ENCODE results near the gene ITFG1.
"Not testable (repeated sequence)": the region's sequence is repeated elsewhere in the genome, so short reads cannot be mapped to it uniquely, and the experiment has no call there.

ITFG1 gene

GRCh38 chr16:47473004-47473403 is 12.1 kb upstream of the ITFG1 start:
- not testable (repeated sequence) for H3K4me3 ChIP-seq (ENCODE audit: extremely low read depth, insufficient read depth, low read length, poor library complexity, severe bottlenecking); H3K4me1 ChIP-seq (ENCODE audit: control insufficient read depth, insufficient read depth, low read length, poor library complexity, severe bottlenecking); H3K36me3 ChIP-seq (ENCODE audit: control insufficient read depth, insufficient read depth, low read length); H3K27ac ChIP-seq (ENCODE audit: low read depth, low read length, severe bottlenecking); H3K9me3 ChIP-seq (ENCODE audit: control insufficient read depth, low read length)
- no CpG with 5 or more reads among the region's 2 CpGs for WGBS, 2 experiments (ENCODE audit: insufficient coverage in 2 of 2)

GRCh38 chr16:47470810-47471209 is 9.9 kb upstream of the ITFG1 start:
- H3K4me1 ChIP-seq (ENCODE audit: control insufficient read depth, insufficient read depth, low read length, poor library complexity, severe bottlenecking): peaks cover 10% of the 10 kb centered on the region
- no peaks in the 10 kb centered on the region for H3K9me3 ChIP-seq (ENCODE audit: control insufficient read depth, low read length)
- no peak overlapping the region for H3K4me3 ChIP-seq (ENCODE audit: extremely low read depth, insufficient read depth, low read length, poor library complexity, severe bottlenecking)
- no CpG with 5 or more reads among the region's 1 CpG for WGBS, 2 experiments (ENCODE audit: insufficient coverage in 2 of 2)
- H3K36me3 ChIP-seq (ENCODE audit: control insufficient read depth, insufficient read depth, low read length): no peaks in the 10 kb centered on the region
- H3K27ac ChIP-seq (ENCODE audit: low read depth, low read length, severe bottlenecking): no peak overlapping the region

GRCh38 chr16:47470211-47470610 is 9.3 kb upstream of the ITFG1 start:
- 72% methylated on average over 2 of the region's 7 CpGs; no CpG with 5 or more reads in 1 of the 2 experiments for WGBS, 2 experiments (ENCODE audit: insufficient coverage in 2 of 2)
- no peak overlapping the region for H3K27ac ChIP-seq (ENCODE audit: low read depth, low read length, severe bottlenecking)
- H3K4me1 ChIP-seq (ENCODE audit: control insufficient read depth, insufficient read depth, low read length, poor library complexity, severe bottlenecking): peaks cover 10% of the 10 kb centered on the region
- no peaks in the 10 kb centered on the region for H3K9me3 ChIP-seq (ENCODE audit: control insufficient read depth, low read length)
- H3K36me3 ChIP-seq (ENCODE audit: control insufficient read depth, insufficient read depth, low read length): no peaks in the 10 kb centered on the region
- no peak overlapping the region for H3K4me3 ChIP-seq (ENCODE audit: extremely low read depth, insufficient read depth, low read length, poor library complexity, severe bottlenecking)

- Histone ChIP-seq H3K36me3 (ENCODE audit: control insufficient read depth, insufficient read depth, low read length) (peaks cover 6% of the 10 kb centered on the region), H3K9me3 (ENCODE audit: control insufficient read depth, low read length) (no peaks in the 10 kb centered on the region), H3K27ac (ENCODE audit: low read depth, low read length, severe bottlenecking) (no peak overlapping the region), H3K4me1 (ENCODE audit: control insufficient read depth, insufficient read depth, low read length, poor library complexity, severe bottlenecking) (peaks cover 10% of the 10 kb centered on the region), H3K4me3 (ENCODE audit: extremely low read depth, insufficient read depth, low read length, poor library complexity, severe bottlenecking) (no peak overlapping the region)
- no CpG with 5 or more reads among the region's 1 CpG for WGBS, 2 experiments (ENCODE audit: insufficient coverage in 2 of 2)
These were observed 8.4 kb upstream of the ITFG1 start for GRCh38 chr16:47469227-47469626.

- WGBS, 2 experiments (ENCODE audit: insufficient coverage in 2 of 2): 43 to 92% methylated on average over 1 to 3 of the region's 7 CpGs
- Histone ChIP-seq H3K27ac (ENCODE audit: low read depth, low read length, severe bottlenecking) (peak overlapping the region; percentile 80), H3K4me1 (ENCODE audit: control insufficient read depth, insufficient read depth, low read length, poor library complexity, severe bottlenecking) (peaks cover 10% of the 10 kb centered on the region)
- not testable (repeated sequence) for H3K4me3 ChIP-seq (ENCODE audit: extremely low read depth, insufficient read depth, low read length, poor library complexity, severe bottlenecking); H3K9me3 ChIP-seq (ENCODE audit: control insufficient read depth, low read length); H3K36me3 ChIP-seq (ENCODE audit: control insufficient read depth, insufficient read depth, low read length)
These were observed 7.3 kb upstream of the ITFG1 start for GRCh38 chr16:47468070-47468689.

GRCh38 chr16:47467501-47467900 is 6.6 kb upstream of the ITFG1 start:
- no CpG with 5 or more reads among the region's 2 CpGs for WGBS, 2 experiments (ENCODE audit: insufficient coverage in 2 of 2)
- Histone ChIP-seq H3K36me3 (ENCODE audit: control insufficient read depth, insufficient read depth, low read length) (peaks cover 7% of the 10 kb centered on the region), H3K4me1 (ENCODE audit: control insufficient read depth, insufficient read depth, low read length, poor library complexity, severe bottlenecking) (peaks cover 10% of the 10 kb centered on the region), H3K4me3 (ENCODE audit: extremely low read depth, insufficient read depth, low read length, poor library complexity, severe bottlenecking) (no peak overlapping the region), H3K27ac (ENCODE audit: low read depth, low read length, severe bottlenecking) (peak overlapping the region; percentile 80), H3K9me3 (ENCODE audit: control insufficient read depth, low read length) (no peaks in the 10 kb centered on the region)

GRCh38 chr16:47465919-47466630 is 5.2 kb upstream of the ITFG1 start:
- Histone ChIP-seq H3K4me1 (ENCODE audit: control insufficient read depth, insufficient read depth, low read length, poor library complexity, severe bottlenecking) (peaks cover 10% of the 10 kb centered on the region), H3K36me3 (ENCODE audit: control insufficient read depth, insufficient read depth, low read length) (peaks cover 7% of the 10 kb centered on the region), H3K9me3 (ENCODE audit: control insufficient read depth, low read length) (no peaks in the 10 kb centered on the region), H3K4me3 (ENCODE audit: extremely low read depth, insufficient read depth, low read length, poor library complexity, severe bottlenecking) (no peak overlapping the region), H3K27ac (ENCODE audit: low read depth, low read length, severe bottlenecking) (no peak overlapping the region)
- 80% methylated on average over 1 of the region's 2 CpGs; no CpG with 5 or more reads in 1 of the 2 experiments for WGBS, 2 experiments (ENCODE audit: insufficient coverage in 2 of 2)

GRCh38 chr16:47463771-47464624 is 3.1 kb upstream of the ITFG1 start:
- Histone ChIP-seq H3K36me3 (ENCODE audit: control insufficient read depth, insufficient read depth, low read length) (peaks cover 7% of the 10 kb centered on the region), H3K9me3 (ENCODE audit: control insufficient read depth, low read length) (no peaks in the 10 kb centered on the region), H3K27ac (ENCODE audit: low read depth, low read length, severe bottlenecking) (no peak overlapping the region), H3K4me3 (ENCODE audit: extremely low read depth, insufficient read depth, low read length, poor library complexity, severe bottlenecking) (no peak overlapping the region), H3K4me1 (ENCODE audit: control insufficient read depth, insufficient read depth, low read length, poor library complexity, severe bottlenecking) (peaks cover 22% of the 10 kb centered on the region)
- WGBS, 2 experiments (ENCODE audit: insufficient coverage in 2 of 2): 91 to 98% methylated on average over 4 to 9 of the region's 11 CpGs

GRCh38 chr16:47461598-47462266 is 869 bp upstream of the ITFG1 start:
- Histone ChIP-seq H3K4me3 (ENCODE audit: extremely low read depth, insufficient read depth, low read length, poor library complexity, severe bottlenecking) (peak overlapping the region; percentile 91), H3K4me1 (ENCODE audit: control insufficient read depth, insufficient read depth, low read length, poor library complexity, severe bottlenecking) (peaks cover 14% of the 10 kb centered on the region), H3K9me3 (ENCODE audit: control insufficient read depth, low read length) (no peaks in the 10 kb centered on the region), H3K36me3 (ENCODE audit: control insufficient read depth, insufficient read depth, low read length) (peaks cover 17% of the 10 kb centered on the region), H3K27ac (ENCODE audit: low read depth, low read length, severe bottlenecking) (peak overlapping the region; percentile 100)
- 19 to 21% methylated on average over 11 to 16 of the region's 17 CpGs for WGBS, 2 experiments (ENCODE audit: insufficient coverage in 2 of 2)

- Histone ChIP-seq H3K27ac (ENCODE audit: low read depth, low read length, severe bottlenecking) (peak overlapping the region; percentile 100), H3K9me3 (ENCODE audit: control insufficient read depth, low read length) (no peaks in the 10 kb centered on the region), H3K4me3 (ENCODE audit: extremely low read depth, insufficient read depth, low read length, poor library complexity, severe bottlenecking) (peak overlapping the region; percentile 91), H3K4me1 (ENCODE audit: control insufficient read depth, insufficient read depth, low read length, poor library complexity, severe bottlenecking) (peaks cover 14% of the 10 kb centered on the region), H3K36me3 (ENCODE audit: control insufficient read depth, insufficient read depth, low read length) (peaks cover 25% of the 10 kb centered on the region)
- WGBS, 2 experiments (ENCODE audit: insufficient coverage in 2 of 2): 5 to 9% methylated on average over 4 of the region's 4 CpGs
These were observed 528 bp downstream of the ITFG1 start for GRCh38 chr16:47460359-47460710.
